HG02678 (cell line): ENCODE data around the gene MYO6.
A peak's percentile ranks its signal among the peaks of the same experiment; 100 is the strongest.

ENCODE experiments used
- ATAC-seq: cut with Tn5 transposase; IDR thresholded peaks from one replicate; pipeline ENCODE4 v1.9.1; 2021; ENCODE audit warnings: mild to moderate bottlenecking, moderate library complexity; ENCODE audit not compliant: unreplicated experiment

The MYO6 gene

GRCh38 chr6:75819776-75820487, 70.9 kb downstream of the MYO6 start:
- no peak for ATAC-seq

- ATAC-seq: peak; percentile 79
Measured at GRCh38 chr6:75824160-75824559, 75.1 kb downstream of the MYO6 start.

- no peak for ATAC-seq
Measured at GRCh38 chr6:75827163-75827562, 78.1 kb downstream of the MYO6 start.

GRCh38 chr6:75830959-75831885, 82.2 kb downstream of the MYO6 start:
- ATAC-seq: peak; percentile 81

- ATAC-seq: no peak
Measured at GRCh38 chr6:75834447-75834846, 85.4 kb downstream of the MYO6 start.

GRCh38 chr6:75842191-75842590, 93.2 kb downstream of the MYO6 start:
- no peak for ATAC-seq

- no peak for ATAC-seq
Measured at GRCh38 chr6:75842732-75843131, 93.7 kb downstream of the MYO6 start.

- no peak for ATAC-seq
Measured at GRCh38 chr6:75843396-75843795, 94.4 kb downstream of the MYO6 start.

- ATAC-seq: no peak
Measured at GRCh38 chr6:75848274-75848673, 99.2 kb downstream of the MYO6 start.

- ATAC-seq: no peak
Measured at GRCh38 chr6:75849329-75850025, 100.4 kb downstream of the MYO6 start.

- no peak for ATAC-seq
Measured at GRCh38 chr6:75850026-75850833, 101.2 kb downstream of the MYO6 start.

GRCh38 chr6:75852721-75853120, 103.7 kb downstream of the MYO6 start:
- ATAC-seq: peak; percentile 50

- no peak for ATAC-seq
Measured at GRCh38 chr6:75853806-75854205, 104.8 kb downstream of the MYO6 start.

GRCh38 chr6:75855052-75855451, 106.0 kb downstream of the MYO6 start:
- no peak for ATAC-seq

GRCh38 chr6:75856902-75857301, 107.9 kb downstream of the MYO6 start:
- no peak for ATAC-seq

- no peak for ATAC-seq
Measured at GRCh38 chr6:75863001-75863400, 114.0 kb downstream of the MYO6 start.

- ATAC-seq: no peak
Measured at GRCh38 chr6:75863784-75864183, 114.7 kb downstream of the MYO6 start.

- ATAC-seq: no peak
Measured at GRCh38 chr6:75864446-75864845, 115.4 kb downstream of the MYO6 start.

GRCh38 chr6:75870389-75870788, 121.3 kb downstream of the MYO6 start:
- ATAC-seq: no peak

GRCh38 chr6:75874224-75874623, 125.2 kb downstream of the MYO6 start:
- no peak for ATAC-seq

- ATAC-seq: no peak
Measured at GRCh38 chr6:75876152-75876551, 127.1 kb downstream of the MYO6 start.
